GM10847 (cell line): ENCODE measurements around the gene SUN3.

Experiments used
- POLR2A ChIP-seq: IDR thresholded peaks from 2 replicates; pipeline ENCODE4 v1.6.1; 2011; ENCODE audit not compliant: insufficient read length; ENCODE audit errors: extremely low read depth

The SUN3 gene

DNA sequence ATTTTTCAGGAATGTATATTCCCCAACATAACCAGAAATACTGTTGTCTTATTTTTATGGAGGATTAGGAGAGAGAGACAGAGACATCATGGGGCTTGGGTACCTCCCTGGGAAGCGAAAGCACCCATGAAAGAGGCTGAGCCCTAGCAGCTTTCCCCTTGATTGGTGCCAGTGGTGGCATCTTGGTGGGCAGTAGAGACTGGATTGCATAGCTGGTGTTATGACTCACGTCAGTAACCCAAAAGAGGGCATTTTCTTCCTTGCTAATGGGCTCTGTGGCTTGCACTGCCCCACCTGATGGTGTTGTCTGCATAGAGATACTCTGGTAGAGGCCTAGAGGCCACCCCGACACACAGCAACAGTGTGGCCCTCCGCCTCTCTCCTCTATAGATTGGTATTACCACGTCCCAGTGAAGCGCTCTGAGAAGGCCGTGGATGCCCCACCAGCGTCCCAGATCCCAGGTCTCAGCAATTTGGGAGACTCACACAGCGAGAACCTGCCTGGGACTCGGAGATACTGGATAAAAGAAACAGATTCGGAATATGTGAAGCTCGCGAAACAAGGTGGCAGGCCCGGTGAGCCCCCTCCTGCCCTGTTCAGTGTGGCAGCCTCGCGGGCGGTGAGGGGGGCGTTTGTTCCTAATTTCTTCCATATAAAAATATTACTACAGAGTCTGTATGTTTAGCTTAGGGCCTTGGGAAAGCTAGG lies 12.2 kb upstream of the SUN3 start:
- TF ChIP-seq POLR2A: no peak

DNA sequence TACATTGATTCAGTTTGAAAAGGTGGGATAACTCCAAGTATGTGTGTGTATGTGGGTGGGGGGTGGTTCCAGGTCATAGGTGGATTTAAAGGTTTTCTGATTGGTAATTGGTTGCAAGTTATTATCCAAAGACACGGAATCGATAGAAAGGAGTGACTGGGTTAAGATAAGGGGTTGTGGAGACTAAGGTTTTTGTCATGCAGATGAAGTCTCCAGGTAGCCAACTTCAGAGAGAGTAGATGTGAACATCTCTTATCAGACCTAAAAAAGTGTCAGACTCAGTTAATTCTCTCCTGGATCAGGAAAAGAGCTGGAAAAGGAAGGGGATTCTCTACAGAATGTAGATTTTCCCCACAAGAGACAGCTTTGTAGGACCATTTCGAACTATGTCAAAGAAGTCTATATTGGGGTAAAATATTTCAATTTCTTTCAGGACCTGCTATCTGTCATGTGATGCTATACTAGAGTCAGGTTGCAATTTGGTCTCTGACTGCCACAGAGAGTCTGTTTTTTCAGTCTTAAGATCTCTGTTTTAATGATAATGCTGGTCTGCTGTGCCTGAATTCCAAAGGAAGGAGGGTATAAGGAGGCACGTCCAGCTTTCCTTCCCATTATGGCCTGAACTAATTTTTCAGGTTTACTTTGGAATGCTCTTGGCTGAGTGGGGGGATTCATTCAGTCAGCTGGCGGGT lies 10.1 kb upstream of the SUN3 start:
- TF ChIP-seq POLR2A: no peak

DNA sequence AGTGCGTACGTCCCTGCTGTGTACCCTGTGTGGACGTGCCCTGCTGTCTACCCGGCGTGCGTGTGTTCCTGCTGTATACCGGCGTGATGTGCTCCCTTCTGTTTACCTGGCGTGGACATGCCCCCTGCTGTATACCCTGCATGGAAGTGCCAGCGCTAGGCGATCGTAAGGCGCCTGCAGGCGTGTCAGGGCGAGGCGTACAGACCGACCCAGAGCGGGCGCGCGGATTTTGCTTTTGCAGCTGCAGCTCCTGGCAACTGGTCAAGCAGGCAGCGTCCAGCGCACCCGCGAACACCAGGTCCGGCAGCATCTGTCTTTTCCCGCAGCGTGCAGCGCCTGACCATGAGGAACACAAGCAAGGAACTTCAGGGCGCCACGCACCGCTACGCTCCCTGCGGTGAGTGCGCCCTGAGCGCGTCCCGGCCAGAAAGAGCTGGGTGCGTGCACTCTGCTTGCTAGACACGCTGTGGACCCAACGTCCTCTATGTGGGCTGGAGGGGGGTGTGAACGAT lies 7.1 kb upstream of the SUN3 start:
- TF ChIP-seq POLR2A: no peak

GRCh38 chr7:48035301-48035966 lies 6.5 kb upstream of the SUN3 start, which contains the start of gene C7orf57:
C7orf57 (plus strand) TSS chr7:48035543; CDS start chr7:48036309, 766 bp downstream.
- TF ChIP-seq POLR2A: no peak

- no peak for TF ChIP-seq POLR2A
Measured at GRCh38 chr7:48033922-48034321, 5.0 kb upstream of the SUN3 start.

DNA sequence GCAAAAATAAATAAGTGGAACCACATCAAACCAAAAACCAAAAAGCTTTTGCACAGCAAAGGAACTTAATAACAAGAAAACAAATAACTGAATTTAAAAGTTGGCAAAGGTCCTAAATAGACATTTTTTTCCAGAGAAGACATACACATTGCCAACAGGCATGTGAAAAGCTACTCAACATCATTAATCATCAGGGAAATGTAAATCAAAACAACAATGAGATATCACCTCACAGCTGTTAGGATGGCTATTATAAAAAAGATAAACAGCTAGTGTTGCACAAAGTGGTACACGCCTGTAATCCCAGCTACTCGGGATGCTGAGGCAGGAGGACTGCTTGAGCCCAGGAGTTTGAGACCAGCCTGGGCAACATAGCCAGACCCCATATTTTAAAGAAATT lies 2.2 kb upstream of the SUN3 start:
- no peak for TF ChIP-seq POLR2A

- TF ChIP-seq POLR2A: no peak
Measured at GRCh38 chr7:48025624-48026023, 3.3 kb downstream of the SUN3 start.

DNA sequence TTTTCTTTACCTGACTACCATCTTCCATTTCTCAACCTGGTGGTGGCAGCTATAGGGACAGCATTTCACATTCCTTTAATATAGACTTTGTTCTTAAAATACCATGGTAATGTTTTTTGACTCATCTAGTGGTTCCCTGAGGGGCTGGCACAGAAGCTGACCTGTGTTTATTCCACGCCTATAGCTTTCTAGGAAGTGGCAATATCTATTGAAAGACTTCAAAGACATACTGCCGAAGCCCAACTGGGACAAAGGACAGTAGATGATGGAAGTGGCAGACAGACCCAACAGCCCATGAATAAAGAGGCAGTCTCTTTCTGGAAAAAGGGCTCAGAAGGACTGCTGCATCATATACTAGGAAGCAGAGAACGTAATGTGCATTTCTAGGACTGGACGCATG lies 11.2 kb downstream of the SUN3 start:
- no peak for TF ChIP-seq POLR2A

DNA sequence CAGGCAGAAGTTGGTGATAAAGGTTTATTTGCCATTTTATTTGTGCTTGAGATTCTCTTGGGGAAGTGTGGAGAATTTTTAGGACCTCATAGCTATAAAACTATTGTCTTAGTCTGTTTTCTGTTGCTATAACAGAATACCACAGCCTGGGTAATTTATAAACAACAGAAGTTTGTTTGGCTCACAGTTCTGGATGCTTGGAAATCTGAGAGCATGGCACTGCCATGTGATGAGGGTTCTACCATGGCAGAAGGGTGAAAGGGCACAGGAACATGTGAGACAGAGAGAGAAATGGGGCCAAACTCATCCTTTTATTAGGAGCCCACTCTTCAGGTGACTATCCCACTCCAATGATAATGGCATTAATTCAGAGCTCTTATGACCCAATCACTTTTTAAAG lies 12.3 kb downstream of the SUN3 start:
- TF ChIP-seq POLR2A: no peak

DNA sequence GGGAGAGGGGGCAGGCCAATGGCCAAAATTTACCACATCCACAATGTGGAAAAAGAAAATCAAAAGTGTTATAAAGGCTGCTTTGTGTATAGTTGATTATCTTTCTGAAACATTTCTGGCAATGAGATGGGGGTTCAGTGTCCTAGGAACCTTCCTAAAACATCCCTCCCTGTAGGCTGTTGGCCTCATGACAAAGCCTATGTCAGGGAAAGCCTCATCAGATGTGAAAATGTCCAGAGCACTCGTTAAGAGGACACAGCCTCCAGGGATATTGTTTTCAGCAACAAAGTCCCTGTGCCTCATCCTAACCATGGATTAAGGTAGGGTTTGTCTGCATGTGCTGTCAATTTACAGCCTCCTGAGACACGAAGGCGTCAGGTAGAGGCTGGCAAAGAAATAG lies 17.0 kb downstream of the SUN3 start:
- no peak for TF ChIP-seq POLR2A

DNA sequence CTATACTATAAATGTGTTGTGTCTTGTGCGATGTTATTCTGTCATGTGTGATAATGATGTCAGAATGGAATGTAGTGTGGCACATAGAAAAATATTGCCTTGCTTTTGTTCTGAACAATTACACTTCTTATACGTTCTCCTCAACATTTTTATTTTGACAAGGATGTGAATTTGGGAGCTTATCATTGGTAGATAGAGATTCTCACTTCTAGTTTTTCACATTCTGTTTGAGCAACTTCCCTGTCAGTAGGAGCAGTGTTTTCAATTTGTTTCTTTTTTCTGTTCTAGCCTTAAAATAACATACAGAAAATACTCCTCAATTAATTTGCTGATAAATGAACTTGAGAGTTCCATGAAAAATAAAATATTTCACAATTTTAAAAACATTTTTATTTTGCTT lies 17.6 kb downstream of the SUN3 start:
- no peak for TF ChIP-seq POLR2A

DNA sequence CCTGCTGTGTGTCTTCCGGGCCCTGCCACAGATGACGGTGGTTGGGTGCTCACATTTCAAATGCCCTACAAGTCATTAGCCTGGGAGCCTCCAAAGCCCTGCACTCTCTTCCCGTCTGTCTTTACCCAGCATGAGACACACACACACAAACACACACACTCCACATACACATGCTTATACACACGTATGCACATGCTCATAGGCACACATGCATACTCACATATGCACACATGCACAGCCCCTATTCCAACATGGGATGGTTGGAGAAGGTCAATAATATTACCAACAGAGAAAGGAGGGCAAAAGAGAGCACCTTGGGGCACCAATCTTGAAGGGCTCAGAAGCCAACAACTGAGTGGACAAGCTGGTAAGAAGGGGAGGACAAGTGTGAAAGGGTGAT lies 19.0 kb downstream of the SUN3 start:
- TF ChIP-seq POLR2A: no peak

DNA sequence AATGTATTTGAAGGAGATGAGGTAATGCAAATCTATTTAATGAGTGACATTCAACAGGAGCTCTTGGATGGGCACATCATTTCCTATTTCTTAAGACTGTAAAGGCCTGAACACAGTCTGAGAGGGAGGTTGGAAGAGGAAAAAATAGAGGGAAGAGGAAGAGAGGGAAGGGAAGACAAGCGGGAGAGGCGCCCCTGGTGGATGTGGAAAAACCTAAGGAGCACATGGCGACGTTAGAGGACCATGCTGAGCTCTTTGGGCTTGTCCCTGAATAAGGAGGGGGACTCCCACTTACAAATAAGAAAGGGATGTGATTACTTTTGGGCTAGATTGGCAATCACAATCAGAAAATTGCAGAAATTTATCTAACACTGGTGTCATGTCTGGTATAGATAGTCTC lies 19.6 kb downstream of the SUN3 start:
- no peak for TF ChIP-seq POLR2A

GRCh38 chr7:48006866-48007265 lies 22.0 kb downstream of the SUN3 start:
- no peak for TF ChIP-seq POLR2A

- TF ChIP-seq POLR2A: no peak
Measured at GRCh38 chr7:48004638-48005037, 24.3 kb downstream of the SUN3 start.

DNA sequence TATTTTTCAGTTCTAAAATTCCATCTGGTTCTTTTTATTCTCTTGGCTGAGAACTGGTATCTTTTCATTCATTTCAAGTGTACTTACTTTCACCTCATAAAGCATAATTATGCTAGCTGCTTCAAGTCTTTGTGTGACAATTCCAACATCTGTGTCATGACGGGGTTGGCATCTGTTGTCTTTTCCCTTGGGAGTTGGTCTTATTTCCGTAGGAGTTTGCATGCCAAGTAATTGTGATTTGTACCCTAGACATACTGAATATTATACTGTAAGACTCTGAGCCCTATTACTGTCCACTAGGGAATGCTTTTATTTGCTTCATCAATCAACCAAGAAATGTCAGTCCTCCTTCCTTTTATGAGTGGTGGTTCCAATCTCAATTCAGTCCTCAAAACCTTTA lies 24.9 kb downstream of the SUN3 start:
- no peak for TF ChIP-seq POLR2A
